ENCODE data around the gene TPCN2. TPM values are rescaled to one million over a fixed set of nuclear protein-coding genes. Genes with fewer than 3 reads are reported as not detected.

The TPCN2 gene
- total and polyA plus RNA-seq, 2 experiments from 2014 or later, result 39.4 to 42.2 TPM

DNA sequence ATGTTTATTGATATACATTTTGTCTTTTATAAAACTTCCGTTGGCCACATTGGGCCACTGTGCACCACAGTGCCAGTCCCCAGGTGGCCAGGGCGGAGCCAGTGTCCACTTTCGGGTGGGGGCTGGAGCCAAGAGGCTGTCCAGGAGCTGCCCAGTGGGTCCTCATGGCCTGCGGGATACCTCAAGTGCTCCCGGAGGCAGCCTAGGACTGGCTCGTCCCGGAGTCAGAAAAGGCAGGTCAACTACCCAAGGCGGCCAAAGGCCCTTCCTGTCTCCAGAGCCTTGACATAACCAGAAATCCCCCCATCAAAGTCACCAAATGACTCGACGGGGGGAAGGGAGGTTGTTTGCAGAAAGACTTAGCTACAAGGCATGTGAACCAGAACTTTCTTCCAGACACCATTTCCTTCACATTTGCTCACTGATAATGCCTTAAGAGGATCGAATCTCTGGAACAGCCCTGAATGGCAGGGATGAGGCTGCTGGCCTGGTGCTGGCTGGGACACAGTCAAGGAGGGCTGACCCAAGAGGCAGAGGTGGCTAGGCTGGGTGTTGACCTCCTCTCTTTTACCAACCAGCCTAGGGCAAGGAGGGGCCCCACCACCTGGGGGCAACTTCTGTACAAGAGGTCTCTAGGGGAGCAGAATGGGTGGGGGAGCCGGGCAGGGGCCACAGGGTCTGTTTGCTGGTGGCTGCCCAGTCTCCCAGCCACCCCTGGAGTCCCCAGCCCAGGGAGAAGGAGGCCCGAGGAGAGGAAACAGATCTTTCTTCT lies 44.1 kb upstream of the TPCN2 start:
- DNase-seq (ENCODE audit: low read depth in 1 of 2, low spot score in 1 of 2), result no peak
- Histone ChIP-seq H3K4me1 (ENCODE audit: low read depth) (peaks cover 14% of the 10 kb centered on the region), H3K9me3 (ENCODE audit: low read depth) (no peaks in the 10 kb centered on the region), H3K36me3 (no peaks in the 10 kb centered on the region), H3K27ac (no peak overlapping the region), H3K27me3 (no peaks in the 10 kb centered on the region), H3K4me3 (no peak overlapping the region)
- TF ChIP-seq, protein P1, sequence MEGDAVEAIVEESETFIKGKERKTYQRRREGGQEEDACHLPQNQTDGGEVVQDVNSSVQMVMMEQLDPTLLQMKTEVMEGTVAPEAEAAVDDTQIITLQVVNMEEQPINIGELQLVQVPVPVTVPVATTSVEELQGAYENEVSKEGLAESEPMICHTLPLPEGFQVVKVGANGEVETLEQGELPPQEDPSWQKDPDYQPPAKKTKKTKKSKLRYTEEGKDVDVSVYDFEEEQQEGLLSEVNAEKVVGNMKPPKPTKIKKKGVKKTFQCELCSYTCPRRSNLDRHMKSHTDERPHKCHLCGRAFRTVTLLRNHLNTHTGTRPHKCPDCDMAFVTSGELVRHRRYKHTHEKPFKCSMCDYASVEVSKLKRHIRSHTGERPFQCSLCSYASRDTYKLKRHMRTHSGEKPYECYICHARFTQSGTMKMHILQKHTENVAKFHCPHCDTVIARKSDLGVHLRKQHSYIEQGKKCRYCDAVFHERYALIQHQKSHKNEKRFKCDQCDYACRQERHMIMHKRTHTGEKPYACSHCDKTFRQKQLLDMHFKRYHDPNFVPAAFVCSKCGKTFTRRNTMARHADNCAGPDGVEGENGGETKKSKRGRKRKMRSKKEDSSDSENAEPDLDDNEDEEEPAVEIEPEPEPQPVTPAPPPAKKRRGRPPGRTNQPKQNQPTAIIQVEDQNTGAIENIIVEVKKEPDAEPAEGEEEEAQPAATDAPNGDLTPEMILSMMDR (IDR thresholded peaks at IDR 0.05; ENCODE audit: low read depth, low read length), result no peak

- Histone ChIP-seq H3K4me3 (no peak overlapping the region), H3K36me3 (no peaks in the 10 kb centered on the region), H3K4me1 (ENCODE audit: low read depth) (peaks cover 20% of the 10 kb centered on the region), H3K27me3 (no peaks in the 10 kb centered on the region), H3K9me3 (ENCODE audit: low read depth) (no peaks in the 10 kb centered on the region), H3K27ac (no peak overlapping the region)
- no peak for DNase-seq (ENCODE audit: low read depth in 1 of 2, low spot score in 1 of 2)
- TF ChIP-seq, protein P1 (IDR thresholded peaks at IDR 0.05; ENCODE audit: low read depth, low read length), result no peak
These were observed 43.5 kb upstream of the TPCN2 start for GRCh38 chr11:69005183-69005630.

- no peaks in the 10 kb centered on the region for H3K36me3 ChIP-seq
- TF ChIP-seq, protein P1 (IDR thresholded peaks at IDR 0.05; ENCODE audit: low read depth, low read length), result no peak
- H3K4me3 ChIP-seq, result no peak overlapping the region
- peaks cover 22% of the 10 kb centered on the region for H3K4me1 ChIP-seq (ENCODE audit: low read depth)
- DNase-seq (ENCODE audit: low read depth in 1 of 2, low spot score in 1 of 2), result no peak
- no peak overlapping the region for H3K27ac ChIP-seq
- H3K27me3 ChIP-seq, result no peaks in the 10 kb centered on the region
- no peaks in the 10 kb centered on the region for H3K9me3 ChIP-seq (ENCODE audit: low read depth)
These were observed 42.9 kb upstream of the TPCN2 start for GRCh38 chr11:69005631-69006368.

GRCh38 chr11:69006816-69007215 lies 41.9 kb upstream of the TPCN2 start:
- Histone ChIP-seq H3K27me3 (no peaks in the 10 kb centered on the region), H3K27ac (no peak overlapping the region), H3K36me3 (no peaks in the 10 kb centered on the region), H3K4me3 (no peak overlapping the region), H3K9me3 (ENCODE audit: low read depth) (no peaks in the 10 kb centered on the region), H3K4me1 (ENCODE audit: low read depth) (peaks cover 26% of the 10 kb centered on the region)
- DNase-seq (ENCODE audit: low read depth in 1 of 2, low spot score in 1 of 2), result no peak
- TF ChIP-seq, protein P1 (IDR thresholded peaks at IDR 0.05; ENCODE audit: low read depth, low read length), result no peak

GRCh38 chr11:69007975-69008381 lies 40.8 kb upstream of the TPCN2 start:
- no peaks in the 10 kb centered on the region for H3K9me3 ChIP-seq (ENCODE audit: low read depth)
- TF ChIP-seq, protein P1 (IDR thresholded peaks at IDR 0.05; ENCODE audit: low read depth, low read length), result no peak
- no peaks in the 10 kb centered on the region for H3K27me3 ChIP-seq
- peak in 1 of 2 donors; percentile 26 for DNase-seq (ENCODE audit: low read depth in 1 of 2, low spot score in 1 of 2)
- H3K27ac ChIP-seq, result no peak overlapping the region
- no peak overlapping the region for H3K4me3 ChIP-seq
- peaks cover 36% of the 10 kb centered on the region for H3K4me1 ChIP-seq (ENCODE audit: low read depth)
- no peaks in the 10 kb centered on the region for H3K36me3 ChIP-seq

All from cardiac muscle cell (in vitro differentiated cells and primary cell).